GM19395 (cell line): Measurements from ENCODE around the gene AP3B1.

Experiments
- ATAC-seq: cut with Tn5 transposase; IDR thresholded peaks from one replicate; pipeline ENCODE4 v1.9.1; 2021; ENCODE audit warnings: mild to moderate bottlenecking, moderate library complexity; ENCODE audit not compliant: unreplicated experiment

Gene AP3B1

GRCh38 chr5:77984587-77984986, 309.9 kb downstream of the AP3B1 start:
- no peak for ATAC-seq

- ATAC-seq: no peak
These were observed 310.9 kb downstream of the AP3B1 start for GRCh38 chr5:77983482-77984199.

GRCh38 chr5:77981820-77982219, 312.7 kb downstream of the AP3B1 start:
- no peak for ATAC-seq

GRCh38 chr5:77974576-77974975, 319.9 kb downstream of the AP3B1 start:
- ATAC-seq: no peak

GRCh38 chr5:77973253-77973609, 321.3 kb downstream of the AP3B1 start:
- no peak for ATAC-seq

GRCh38 chr5:77972469-77973252, 321.8 kb downstream of the AP3B1 start:
- ATAC-seq: no peak

GRCh38 chr5:77971776-77972468, 322.6 kb downstream of the AP3B1 start:
- ATAC-seq: no peak

- no peak for ATAC-seq
These were observed 323.6 kb downstream of the AP3B1 start for GRCh38 chr5:77970891-77971290.

- no peak for ATAC-seq
These were observed 330.7 kb downstream of the AP3B1 start for GRCh38 chr5:77963795-77964194.

GRCh38 chr5:77960863-77961396, 333.6 kb downstream of the AP3B1 start:
- no peak for ATAC-seq

- no peak for ATAC-seq
These were observed 334.2 kb downstream of the AP3B1 start for GRCh38 chr5:77960305-77960704.

GRCh38 chr5:77958642-77959330, 335.7 kb downstream of the AP3B1 start:
- no peak for ATAC-seq

GRCh38 chr5:77957931-77958521, 336.5 kb downstream of the AP3B1 start:
- ATAC-seq: no peak

GRCh38 chr5:77957516-77957915, 337.0 kb downstream of the AP3B1 start:
- no peak for ATAC-seq

GRCh38 chr5:77957081-77957480, 337.4 kb downstream of the AP3B1 start:
- ATAC-seq: no peak

- ATAC-seq: no peak
These were observed 338.9 kb downstream of the AP3B1 start for GRCh38 chr5:77955577-77955976.

GRCh38 chr5:77953374-77953773, 341.1 kb downstream of the AP3B1 start:
- ATAC-seq: no peak

GRCh38 chr5:77952636-77953212, 341.8 kb downstream of the AP3B1 start:
- ATAC-seq: no peak
